GM12874 (cell line): Measurements from ENCODE around the gene C2.

Experiments used
- TF ChIP-seq, protein P1 (sequence below): IDR thresholded peaks from 2 replicates; pipeline ENCODE4 v1.5.1; 2011; ENCODE audit warnings: low read depth, mild to moderate bottlenecking, control low read depth, low read length, moderate library complexity; ENCODE audit not compliant: insufficient read depth

The C2 gene

DNA sequence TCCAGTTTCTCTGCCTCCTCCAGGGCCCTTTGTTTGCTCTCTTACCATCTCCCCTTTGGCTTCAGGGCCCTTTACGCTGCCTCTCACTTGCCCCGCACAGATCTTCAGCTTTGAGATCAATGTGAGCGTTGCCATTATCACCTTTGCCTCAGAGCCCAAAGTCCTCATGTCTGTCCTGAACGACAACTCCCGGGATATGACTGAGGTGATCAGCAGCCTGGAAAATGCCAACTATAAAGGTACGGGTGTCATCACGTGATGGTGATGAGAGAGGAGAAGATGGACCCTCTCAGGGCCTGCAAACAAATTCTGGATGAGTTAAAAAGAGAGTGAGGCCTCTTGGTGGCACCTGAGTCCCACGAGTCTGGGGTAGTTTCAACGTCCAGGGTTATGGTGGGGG, 8.3 kb downstream of the C2 start:
- TF ChIP-seq, protein P1, sequence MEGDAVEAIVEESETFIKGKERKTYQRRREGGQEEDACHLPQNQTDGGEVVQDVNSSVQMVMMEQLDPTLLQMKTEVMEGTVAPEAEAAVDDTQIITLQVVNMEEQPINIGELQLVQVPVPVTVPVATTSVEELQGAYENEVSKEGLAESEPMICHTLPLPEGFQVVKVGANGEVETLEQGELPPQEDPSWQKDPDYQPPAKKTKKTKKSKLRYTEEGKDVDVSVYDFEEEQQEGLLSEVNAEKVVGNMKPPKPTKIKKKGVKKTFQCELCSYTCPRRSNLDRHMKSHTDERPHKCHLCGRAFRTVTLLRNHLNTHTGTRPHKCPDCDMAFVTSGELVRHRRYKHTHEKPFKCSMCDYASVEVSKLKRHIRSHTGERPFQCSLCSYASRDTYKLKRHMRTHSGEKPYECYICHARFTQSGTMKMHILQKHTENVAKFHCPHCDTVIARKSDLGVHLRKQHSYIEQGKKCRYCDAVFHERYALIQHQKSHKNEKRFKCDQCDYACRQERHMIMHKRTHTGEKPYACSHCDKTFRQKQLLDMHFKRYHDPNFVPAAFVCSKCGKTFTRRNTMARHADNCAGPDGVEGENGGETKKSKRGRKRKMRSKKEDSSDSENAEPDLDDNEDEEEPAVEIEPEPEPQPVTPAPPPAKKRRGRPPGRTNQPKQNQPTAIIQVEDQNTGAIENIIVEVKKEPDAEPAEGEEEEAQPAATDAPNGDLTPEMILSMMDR = no peak

DNA sequence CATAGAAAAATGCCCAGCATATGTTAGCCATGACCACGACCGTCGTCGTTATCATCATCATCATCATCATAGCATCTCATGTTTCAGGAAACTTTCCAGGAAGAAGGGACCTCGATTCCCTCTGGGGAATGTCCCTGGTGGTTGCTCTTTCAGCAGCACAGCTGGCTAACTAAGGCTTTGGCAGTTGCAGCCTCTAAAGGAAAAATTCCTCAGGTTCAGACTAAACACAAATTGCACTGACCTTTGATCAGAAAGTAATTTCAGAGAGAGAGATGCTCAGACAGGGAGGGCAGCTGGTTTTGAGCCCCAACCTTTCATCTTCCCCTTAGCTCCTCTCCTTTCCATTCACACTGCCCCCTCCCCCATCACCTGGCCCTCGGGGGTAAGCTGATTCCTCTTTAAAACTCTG, 12.7 kb downstream of the C2 start:
- TF ChIP-seq, protein P1 = no peak

DNA sequence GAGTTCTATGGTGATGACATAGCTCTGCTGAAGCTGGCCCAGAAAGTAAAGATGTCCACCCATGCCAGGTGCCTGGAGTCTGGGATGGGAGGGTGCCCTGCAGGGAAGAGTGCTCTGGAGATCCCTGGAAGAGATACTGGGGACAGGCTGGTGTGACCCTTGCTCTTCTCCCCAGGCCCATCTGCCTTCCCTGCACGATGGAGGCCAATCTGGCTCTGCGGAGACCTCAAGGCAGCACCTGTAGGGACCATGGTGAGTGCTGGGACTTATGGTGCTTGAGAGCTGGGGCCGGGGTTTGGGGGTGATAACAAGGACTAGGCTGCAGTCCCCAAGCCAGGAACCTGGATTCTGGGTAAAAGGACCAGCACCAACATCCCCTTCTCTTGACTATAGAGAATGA, 16.2 kb downstream of the C2 start:
- TF ChIP-seq, protein P1 = no peak

DNA sequence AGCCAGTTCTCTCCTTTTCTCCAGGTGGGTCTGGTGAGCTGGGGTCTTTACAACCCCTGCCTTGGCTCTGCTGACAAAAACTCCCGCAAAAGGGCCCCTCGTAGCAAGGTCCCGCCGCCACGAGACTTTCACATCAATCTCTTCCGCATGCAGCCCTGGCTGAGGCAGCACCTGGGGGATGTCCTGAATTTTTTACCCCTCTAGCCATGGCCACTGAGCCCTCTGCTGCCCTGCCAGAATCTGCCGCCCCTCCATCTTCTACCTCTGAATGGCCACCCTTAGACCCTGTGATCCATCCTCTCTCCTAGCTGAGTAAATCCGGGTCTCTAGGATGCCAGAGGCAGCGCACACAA, 17.6 kb downstream of the C2 start:
- TF ChIP-seq, protein P1 = no peak

DNA sequence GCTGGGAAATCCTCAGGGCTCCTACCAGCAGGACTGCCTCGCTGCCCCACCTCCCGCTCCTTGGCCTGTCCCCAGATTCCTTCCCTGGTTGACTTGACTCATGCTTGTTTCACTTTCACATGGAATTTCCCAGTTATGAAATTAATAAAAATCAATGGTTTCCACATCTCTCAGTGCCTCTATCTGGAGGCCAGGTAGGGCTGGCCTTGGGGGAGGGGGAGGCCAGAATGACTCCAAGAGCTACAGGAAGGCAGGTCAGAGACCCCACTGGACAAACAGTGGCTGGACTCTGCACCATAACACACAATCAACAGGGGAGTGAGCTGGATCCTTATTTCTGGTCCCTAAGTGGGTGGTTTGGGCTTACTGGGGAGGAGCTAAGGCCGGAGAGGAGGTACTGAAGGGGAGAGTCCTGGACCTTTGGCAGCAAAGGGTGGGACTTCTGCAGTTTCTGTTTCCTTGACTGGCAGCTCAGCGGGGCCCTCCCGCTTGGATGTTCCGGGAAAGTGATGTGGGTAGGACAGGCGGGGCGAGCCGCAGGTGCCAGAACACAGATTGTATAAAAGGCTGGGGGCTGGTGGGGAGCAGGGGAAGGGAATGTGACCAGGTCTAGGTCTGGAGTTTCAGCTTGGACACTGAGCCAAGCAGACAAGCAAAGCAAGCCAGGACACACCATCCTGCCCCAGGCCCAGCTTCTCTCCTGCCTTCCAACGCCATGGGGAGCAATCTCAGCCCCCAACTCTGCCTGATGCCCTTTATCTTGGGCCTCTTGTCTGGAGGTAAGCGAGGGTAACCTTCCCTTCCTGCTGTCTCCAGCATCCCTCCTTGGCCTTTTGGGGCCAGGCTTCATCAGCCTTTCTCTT, 18.2 kb downstream of the C2 start, which contains the start of gene CFB:
Gene CFB (plus strand): TSS at position 589 of the 863 bp plus-strand sequence. CDS start 127 bp downstream, at position 716.
- TF ChIP-seq, protein P1 = no peak

DNA sequence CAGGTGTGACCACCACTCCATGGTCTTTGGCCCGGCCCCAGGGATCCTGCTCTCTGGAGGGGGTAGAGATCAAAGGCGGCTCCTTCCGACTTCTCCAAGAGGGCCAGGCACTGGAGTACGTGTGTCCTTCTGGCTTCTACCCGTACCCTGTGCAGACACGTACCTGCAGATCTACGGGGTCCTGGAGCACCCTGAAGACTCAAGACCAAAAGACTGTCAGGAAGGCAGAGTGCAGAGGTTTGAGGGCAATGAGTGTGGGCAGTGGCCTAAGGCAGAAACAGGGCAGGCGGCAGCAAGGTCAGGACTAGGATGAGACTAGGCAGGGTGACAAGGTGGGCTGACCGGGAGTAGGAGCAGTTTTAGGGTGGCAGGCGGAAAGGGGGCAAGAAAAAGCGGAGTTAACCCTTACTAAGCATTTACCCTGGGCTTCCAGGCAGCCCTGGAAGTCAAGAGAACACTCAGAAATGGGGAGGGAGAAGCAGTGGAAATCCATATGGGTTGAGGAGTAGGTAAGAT, 18.9 kb downstream of the C2 start:
- TF ChIP-seq, protein P1 = no peak

DNA sequence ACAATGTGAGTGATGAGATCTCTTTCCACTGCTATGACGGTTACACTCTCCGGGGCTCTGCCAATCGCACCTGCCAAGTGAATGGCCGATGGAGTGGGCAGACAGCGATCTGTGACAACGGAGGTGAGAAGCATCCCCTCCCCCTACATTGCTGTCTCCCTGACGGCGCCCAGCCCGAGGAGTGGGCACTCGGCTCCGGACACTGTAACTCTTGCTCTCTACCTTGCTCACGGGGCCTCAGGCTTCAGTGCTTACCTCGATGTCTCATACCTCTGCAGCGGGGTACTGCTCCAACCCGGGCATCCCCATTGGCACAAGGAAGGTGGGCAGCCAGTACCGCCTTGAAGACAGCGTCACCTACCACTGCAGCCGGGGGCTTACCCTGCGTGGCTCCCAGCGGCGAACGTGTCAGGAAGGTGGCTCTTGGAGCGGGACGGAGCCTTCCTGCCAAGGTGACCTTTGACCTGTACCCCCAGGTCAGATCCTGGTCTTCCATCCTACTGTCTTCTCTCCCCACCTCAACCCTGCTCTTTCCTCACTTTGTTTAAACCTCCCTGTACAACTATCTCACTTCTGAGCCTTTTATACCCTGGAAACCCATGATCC, 19.7 kb downstream of the C2 start:
- TF ChIP-seq, protein P1 = no peak
